Sciatic nerve (tissue), 2 donors: ENCODE data around the gene TRAF4. TPM values are rescaled to one million over a fixed set of nuclear protein-coding genes. Genes with fewer than 3 reads are reported as not detected.
A peak's percentile ranks its signal among the peaks of the same experiment; 100 is the strongest.
"Not testable (repeated sequence)": the region's sequence is repeated elsewhere in the genome, so short reads cannot be mapped to it uniquely, and the experiment has no call there.

Source experiments
- ATAC-seq: fragments of 200-7000 bp; cut with Tn5 transposase; one replicate; pipeline ENCODE4 v1.9.1; 2020; ENCODE audit warnings: mild to moderate bottlenecking, moderate library complexity
- DNase-seq: peaks from one replicate; pipeline ENCODE4 v3.0.0-alpha.2; 2020; ENCODE audit warnings: low spot score
- intact Hi-C: fragments of 100-400 bp; cut with DNase I; formaldehyde crosslinking; loops from one replicate; pipeline ENCODE4 v1.14.2; 2022
- total RNA-seq: library from RNA; stranded (reverse); fragmentation: NEBNext Ultra II Directional; extraction: Animal tissue kit (Norgen Biotek cat#: 25700); gene quantifications from one replicate; pipeline ENCODE4 v1.2.1, GENCODE V29; 2021
- donor health status: DM: no; HTN: no; CAD: no.
- donor health status: DM: no; HTN: no; CAD: no.

Gene TRAF4
- total RNA-seq, 1 donor from 2014 or later, result 39.2 TPM

- intact Hi-C loops, result loop anchor here (5.0 kb wide), 1 partner anchor 146 kb away; no protein-coding TSS in a partner anchor
- DNase-seq (peak; percentile 69), ATAC-seq (peak; percentile 40)
Observed at GRCh38 chr17:28760601-28761562, 17.1 kb downstream of the TRAF4 start.

GRCh38 chr17:28763137-28763799, 19.5 kb downstream of the TRAF4 start:
- ATAC-seq, result peak; percentile 25
- DNase-seq, result no peak
- intact Hi-C loops, result loop anchor here (5.0 kb wide), 1 partner anchor 144 kb away; no protein-coding TSS in a partner anchor

- intact Hi-C loops, result loop anchor here (5.0 kb wide), 1 partner anchor 143 kb away; no protein-coding TSS in a partner anchor
- peak; percentile 88 for DNase-seq
- ATAC-seq, result peak; percentile 62
Observed at GRCh38 chr17:28763804-28764266, 20.0 kb downstream of the TRAF4 start.

- ATAC-seq (no peak), DNase-seq (no peak)
- intact Hi-C loops, result no loop called here
Observed at GRCh38 chr17:28765038-28765437, 21.2 kb downstream of the TRAF4 start.

GRCh38 chr17:28773736-28774135, 29.9 kb downstream of the TRAF4 start:
- intact Hi-C loops, result no loop called here
- DNase-seq (no peak), ATAC-seq (no peak)

GRCh38 chr17:28774206-28774605, 30.4 kb downstream of the TRAF4 start:
- ATAC-seq, result no peak
- DNase-seq, result no peak
- intact Hi-C loops, result no loop called here

GRCh38 chr17:28777178-28777577, 33.4 kb downstream of the TRAF4 start:
- ATAC-seq, result no peak
- intact Hi-C loops, result no loop called here
- DNase-seq, result no peak

- ATAC-seq, DNase-seq, intact Hi-C loops: not testable (repeated sequence)
Observed at GRCh38 chr17:28779601-28780000, 35.8 kb downstream of the TRAF4 start.

- DNase-seq (no peak), ATAC-seq (no peak)
- intact Hi-C loops, result no loop called here
Observed at GRCh38 chr17:28783161-28783560, 39.4 kb downstream of the TRAF4 start.

GRCh38 chr17:28788100-28788499, 44.3 kb downstream of the TRAF4 start:
- intact Hi-C loops, result no loop called here
- DNase-seq, result no peak
- no peak for ATAC-seq

- intact Hi-C loops, result loop anchor here (5.0 kb wide), 1 partner anchor 116 kb away; no protein-coding TSS in a partner anchor
- ATAC-seq, result no peak
- DNase-seq, result no peak
Observed at GRCh38 chr17:28792877-28793661, 49.3 kb downstream of the TRAF4 start.

GRCh38 chr17:28794846-28795441, 51.1 kb downstream of the TRAF4 start:
- intact Hi-C loops, result loop anchor here (5.0 kb wide), 1 partner anchor 118 kb away; no protein-coding TSS in a partner anchor
- not testable (repeated sequence) for DNase-seq, ATAC-seq

- intact Hi-C loops, result no loop called here
- DNase-seq (no peak), ATAC-seq (no peak)
Observed at GRCh38 chr17:28796062-28796461, 52.3 kb downstream of the TRAF4 start.

Other genes starting within 250 kb of the TRAF4 start
- gene FOXN1, start 237.7 kb upstream of the TRAF4 start, total RNA-seq, result not detected
- 28.3 TPM for gene UNC119, start 191.4 kb upstream of the TRAF4 start, total RNA-seq
- 40.4 TPM for gene PIGS, start 172.5 kb upstream of the TRAF4 start, total RNA-seq
- gene ALDOC, start 167.1 kb upstream of the TRAF4 start, total RNA-seq, result 99.7 TPM
- gene SPAG5, start 145.0 kb upstream of the TRAF4 start, total RNA-seq, result 20.9 TPM
- gene RSKR, start 129.8 kb upstream of the TRAF4 start, total RNA-seq, result 14.4 TPM
- 115 TPM for gene BLTP2, start 98.9 kb upstream of the TRAF4 start, total RNA-seq
- gene SDF2, start 82.1 kb upstream of the TRAF4 start, total RNA-seq, result 33.7 TPM
- 70.7 TPM for gene SUPT6H, start 81.8 kb upstream of the TRAF4 start, total RNA-seq
- 7.6 TPM for gene PROCA1, start 32.1 kb upstream of the TRAF4 start, total RNA-seq
- 81.3 TPM for gene RAB34, start 26.1 kb upstream of the TRAF4 start, total RNA-seq
- gene RPL23A, start 24.0 kb upstream of the TRAF4 start, total RNA-seq, result 1,089 TPM
- 3.1 TPM for gene TLCD1, start 17.8 kb upstream of the TRAF4 start, total RNA-seq
- gene NEK8, start 15.2 kb upstream of the TRAF4 start, total RNA-seq, result 3.4 TPM
- 17.3 TPM for gene FAM222B, start 98.8 kb downstream of the TRAF4 start, total RNA-seq
- gene ERAL1, start 111.0 kb downstream of the TRAF4 start, total RNA-seq, result 23.0 TPM
- gene FLOT2, start 153.7 kb downstream of the TRAF4 start, total RNA-seq, result 111 TPM
- 9.6 TPM for gene DHRS13, start 159.1 kb downstream of the TRAF4 start, total RNA-seq
- 42.8 TPM for gene PHF12, start 207.5 kb downstream of the TRAF4 start, total RNA-seq